Measurements from ENCODE around the gene PATE3.

PATE3 gene

DNA sequence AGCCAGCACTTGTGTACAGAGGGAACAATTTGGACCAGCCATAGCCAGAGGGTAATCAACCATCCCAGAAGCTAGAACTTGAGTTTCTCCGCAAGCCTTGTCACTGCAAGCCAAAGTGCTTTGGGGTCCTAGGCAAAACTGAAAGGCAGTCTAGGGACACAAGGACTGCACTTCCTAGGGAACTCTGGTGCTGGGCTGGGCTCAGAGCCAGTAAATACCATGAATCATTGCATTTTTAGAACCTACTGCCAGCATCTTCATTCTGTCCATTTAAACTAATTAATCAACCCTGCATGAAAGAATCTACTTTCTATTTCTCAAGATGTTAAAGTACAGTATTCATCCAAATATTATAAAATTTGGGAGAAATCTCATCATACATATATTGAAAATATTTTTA lies 20.0 kb downstream of the PATE3 start:
- TF ChIP-seq, protein P1, sequence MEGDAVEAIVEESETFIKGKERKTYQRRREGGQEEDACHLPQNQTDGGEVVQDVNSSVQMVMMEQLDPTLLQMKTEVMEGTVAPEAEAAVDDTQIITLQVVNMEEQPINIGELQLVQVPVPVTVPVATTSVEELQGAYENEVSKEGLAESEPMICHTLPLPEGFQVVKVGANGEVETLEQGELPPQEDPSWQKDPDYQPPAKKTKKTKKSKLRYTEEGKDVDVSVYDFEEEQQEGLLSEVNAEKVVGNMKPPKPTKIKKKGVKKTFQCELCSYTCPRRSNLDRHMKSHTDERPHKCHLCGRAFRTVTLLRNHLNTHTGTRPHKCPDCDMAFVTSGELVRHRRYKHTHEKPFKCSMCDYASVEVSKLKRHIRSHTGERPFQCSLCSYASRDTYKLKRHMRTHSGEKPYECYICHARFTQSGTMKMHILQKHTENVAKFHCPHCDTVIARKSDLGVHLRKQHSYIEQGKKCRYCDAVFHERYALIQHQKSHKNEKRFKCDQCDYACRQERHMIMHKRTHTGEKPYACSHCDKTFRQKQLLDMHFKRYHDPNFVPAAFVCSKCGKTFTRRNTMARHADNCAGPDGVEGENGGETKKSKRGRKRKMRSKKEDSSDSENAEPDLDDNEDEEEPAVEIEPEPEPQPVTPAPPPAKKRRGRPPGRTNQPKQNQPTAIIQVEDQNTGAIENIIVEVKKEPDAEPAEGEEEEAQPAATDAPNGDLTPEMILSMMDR (IDR thresholded peaks at IDR 0.05; ENCODE audit: low read depth, low read length, missing control alignments): no peak
- H3K4me3 ChIP-seq (replicated peaks; ENCODE audit: low read depth, low read length): no peak overlapping the region
- no peak for DNase-seq (ENCODE audit: extremely low read depth, low read depth)

DNA sequence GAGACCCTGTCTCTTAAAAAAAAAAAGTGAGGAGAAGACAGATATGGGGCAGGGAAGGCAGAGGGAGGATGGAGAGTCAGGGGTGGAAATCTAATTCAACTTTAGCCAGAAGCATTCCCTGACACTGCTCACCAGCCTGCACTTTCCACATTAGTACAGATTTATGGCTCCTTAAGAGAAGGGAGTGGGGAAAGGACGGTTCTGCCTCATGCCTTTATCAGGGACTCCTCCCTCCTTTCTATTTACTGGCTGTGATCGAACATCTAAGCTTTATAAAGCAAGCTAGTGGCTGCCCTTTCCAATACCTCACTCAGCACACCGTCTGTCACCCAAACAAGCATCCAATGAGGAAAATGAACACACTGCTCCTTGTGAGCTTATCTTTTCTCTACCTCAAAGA lies 45.1 kb downstream of the PATE3 start, which contains the start of gene PATE4:
TSS of gene PATE4 (plus strand) at position 301 of the 400 bp plus-strand sequence. CDS start at position 345, 44 bp downstream.
- TF ChIP-seq, protein P1 (IDR thresholded peaks at IDR 0.05; ENCODE audit: low read depth, low read length, missing control alignments): no peak
- no peak within 1 kb of the TSS for H3K4me3 ChIP-seq (replicated peaks; ENCODE audit: low read depth, low read length)

DNA sequence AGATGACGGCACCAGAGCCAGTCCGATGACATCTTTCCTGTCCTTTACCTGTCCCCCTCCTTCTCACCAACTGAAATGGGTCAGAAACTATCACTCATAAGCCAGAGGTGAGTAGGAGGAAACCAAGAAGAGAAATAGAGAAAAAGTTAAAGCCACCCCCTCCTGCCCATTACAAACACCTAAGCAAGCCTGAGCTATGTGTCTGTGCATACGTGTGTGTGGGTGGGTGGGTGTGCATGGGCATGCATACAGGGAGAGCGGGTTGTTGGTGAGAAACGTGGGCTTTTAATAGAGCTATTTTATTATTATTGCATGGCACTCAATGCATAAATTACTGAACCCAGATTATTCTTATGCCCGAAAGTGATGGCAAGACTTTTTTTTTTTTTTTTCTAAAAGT lies 47.8 kb downstream of the PATE3 start:
- no peak overlapping the region for H3K4me3 ChIP-seq (replicated peaks; ENCODE audit: low read depth, low read length)
- no peak for DNase-seq (ENCODE audit: extremely low read depth, low read depth)
- TF ChIP-seq, protein P1 (IDR thresholded peaks at IDR 0.05; ENCODE audit: low read depth, low read length, missing control alignments): no peak

More for the DNA sequence above, 45.1 kb downstream of the PATE3 start, which contains the start of gene PATE4:
- no peak for DNase-seq (ENCODE audit: extremely low read depth, low read depth)

Data from HFF-Myc (cell line).